K562 (cell line): Measurements from ENCODE around the gene LBHD2. TPM values are rescaled to one million over a fixed set of nuclear protein-coding genes. Genes with fewer than 3 reads are reported as not detected.

Experiments used
- ATAC-seq: fragments of 200-7000 bp; cut with Tn5 transposase; 3 replicates; pipeline ENCODE4 v1.9.1; 2020; ENCODE audit warnings: moderate library complexity
- BruUV-seq: library from RNA; stranded (reverse); fragments of 400-500 nt; replicated peaks from 2 replicates; lab custom pipeline; 2021; lab: Mats Ljungman, UMichigan
- CTCF ChIA-PET: fragments of 300-600 bp; formaldehyde crosslinking; extraction: SDS; loops from one replicate; lab custom pipeline; 2021; ENCODE audit warnings: low intra/inter-chr PET ratio; lab: Yijun Ruan, JAX
- POLR2A ChIA-PET: fragments of 300-600, 350-650 bp; sonication (Branson Sonifier 250); formaldehyde crosslinking; extraction: SDS; loops from one replicate; lab custom pipeline; 2021; ENCODE audit warnings: antibody characterized with exemption, inconsistent platforms; lab: Yijun Ruan, JAX
- DNase-seq, 4 experiments: peaks; one replicate each; pipeline versions ENCODE4 v3.0.0 to v3.0.0-alpha.2; 2011 to 2018; ENCODE audit warnings: low spot score in 3 of 4, mixed read lengths in 3 of 4; ENCODE audit errors: extremely low read depth in 1 of 4
- FAIRE-seq: peaks from 2 replicates; lab custom pipeline; 2011; peaks lifted over from hg19 to GRCh38; lab: Jason Lieb, UNC
- H2AFZ ChIP-seq: 2 replicates; pipeline ENCODE4 v1.6.0; 2011; ENCODE audit warnings: low read depth, low read length, control low read depth, inconsistent platforms
- H3K27ac ChIP-seq: fragments of 200-600 bp; 3 replicates; pipeline ENCODE4 v1.8.0; 2011; ENCODE audit warnings: low read depth, mild to moderate bottlenecking, control low read depth, inconsistent platforms, low read length, moderate library complexity, mixed read lengths; ENCODE audit errors: extremely low read depth
- H3K27me3 ChIP-seq, 2 experiments: fragments of 300-600 bp in 1 of 2; 2 replicates in 1 of 2; 3 replicates in 1 of 2; pipeline versions ENCODE4 v1.6.0 to v1.8.0; 2011; ENCODE audit warnings: inconsistent platforms in 2 of 2, low read length in 2 of 2, mild to moderate bottlenecking in 1 of 2, mixed read lengths in 1 of 2, moderate library complexity in 1 of 2; ENCODE audit not compliant: control insufficient read depth in 2 of 2, insufficient read depth in 2 of 2
- H3K36me3 ChIP-seq: fragments of 300-600 bp; 3 replicates; pipeline ENCODE4 v1.8.0; 2011; ENCODE audit warnings: mild to moderate bottlenecking, low read length, inconsistent platforms; ENCODE audit not compliant: control insufficient read depth, insufficient read depth
- H3K4me1 ChIP-seq, 2 experiments: fragments of 200-600 bp in 1 of 2; replicated peaks in 1 of 2; 2 replicates in 1 of 2; 3 replicates in 1 of 2; pipeline versions ENCODE4 v1.5.1 to v1.8.0; 2011; ENCODE audit warnings: inconsistent platforms in 2 of 2, low read length in 2 of 2, mild to moderate bottlenecking in 1 of 2, mixed read lengths in 1 of 2, moderate library complexity in 1 of 2; ENCODE audit not compliant: control insufficient read depth in 2 of 2, insufficient read depth in 2 of 2
- H3K4me2 ChIP-seq: 2 replicates; pipeline ENCODE4 v1.6.1; 2011; ENCODE audit warnings: low read length, control low read depth, inconsistent platforms, mixed read lengths; ENCODE audit not compliant: insufficient read depth
- H3K4me3 ChIP-seq: fragments of 200-600 bp; sonication (generic), shearing (Covaris generic); 2 replicates; pipeline ENCODE4 v1.5.1; 2016; ENCODE audit warnings: control low read depth, inconsistent platforms
- H3K79me2 ChIP-seq: fragments of 200-600 bp; 3 replicates; pipeline ENCODE4 v1.8.0; 2011; ENCODE audit warnings: low read length, inconsistent platforms; ENCODE audit not compliant: control insufficient read depth, insufficient read depth
- H3K9ac ChIP-seq, 2 experiments: 2 replicates each; pipeline versions ENCODE4 v1.6.0 to v1.6.1; 2011; ENCODE audit warnings: low read depth in 2 of 2, low read length in 2 of 2, control low read depth in 1 of 2, inconsistent platforms in 1 of 2, mild to moderate bottlenecking in 1 of 2, mixed read lengths in 1 of 2; ENCODE audit not compliant: insufficient read depth in 1 of 2
- H3K9me1 ChIP-seq: one replicate; pipeline ENCODE4 v1.6.0; 2011; ENCODE audit warnings: inconsistent platforms, mild to moderate bottlenecking, low read length, moderate library complexity; ENCODE audit not compliant: control insufficient read depth, insufficient read depth
- H3K9me3 ChIP-seq: replicated peaks from 2 replicates; pipeline ENCODE4 v1.5.1; 2011; ENCODE audit warnings: low read depth, low read length, inconsistent platforms; ENCODE audit not compliant: control insufficient read depth, insufficient read depth
- H4K20me1 ChIP-seq: replicated peaks from 2 replicates; pipeline ENCODE4 v1.6.1; 2011; ENCODE audit warnings: low read length, inconsistent platforms, mixed read lengths; ENCODE audit not compliant: control insufficient read depth, insufficient read depth
- ATF3 ChIP-seq, 2 experiments: fragments of 450-650 bp in 1 of 2; sonication (generic) in 1 of 2; formaldehyde crosslinking in 1 of 2; IDR thresholded peaks in 1 of 2; conservative IDR thresholded peaks in 1 of 2; 2 replicates each; pipeline versions ENCODE4 v1.6.1 to v1.8.1; 2016 to 2023; ENCODE audit warnings: mild to moderate bottlenecking in 2 of 2, moderate library complexity in 2 of 2, inconsistent platforms in 1 of 2, missing genetic modification reagents in 1 of 2
- ATF7 ChIP-seq: fragments of 450-650 bp; IDR thresholded peaks from 2 replicates; pipeline ENCODE4 v1.7.1; 2014; ENCODE audit warnings: mild to moderate bottlenecking, moderate library complexity
- CREM ChIP-seq: IDR thresholded peaks from 2 replicates; pipeline ENCODE4 v1.6.1; 2014; ENCODE audit warnings: antibody characterized with exemption, low read depth
- DPF2 ChIP-seq: fragments of 450-650 bp; IDR thresholded peaks from 2 replicates; pipeline ENCODE4 v1.6.1; 2016
- FOSL1 ChIP-seq: fragments of 200-800 bp; sonication (Bioruptor generic); conservative IDR thresholded peaks from 2 replicates; pipeline ENCODE4 v1.6.1; 2016; ENCODE audit warnings: missing genetic modification characterization, missing compliant biosample characterization
- IFI16 ChIP-seq: fragments of 250-450 bp; sonication (Bioruptor Pico); IDR thresholded peaks from 2 replicates; pipeline ENCODE4 v2.1.2; 2022; ENCODE audit warnings: mild to moderate bottlenecking, inconsistent platforms
- JUND ChIP-seq, 2 experiments: IDR thresholded peaks; 2 replicates in 1 of 2; 3 replicates in 1 of 2; pipeline ENCODE4 v1.6.1; 2011; ENCODE audit warnings: borderline replicate concordance in 2 of 2, low read depth in 2 of 2, low read length in 2 of 2, improper control_type of control experiment in 1 of 2, missing biosample characterization in 1 of 2, missing genetic modification characterization in 1 of 2, missing genetic modification reagents in 1 of 2
- MAZ ChIP-seq, 2 experiments: fragments of 450-650 bp in 1 of 2; sonication (generic) in 1 of 2; formaldehyde crosslinking; IDR thresholded peaks in 1 of 2; conservative IDR thresholded peaks in 1 of 2; 2 replicates each; pipeline versions ENCODE4 v1.4.0 to v1.5.0; 2020; ENCODE audit warnings: mild to moderate bottlenecking in 1 of 2, missing genetic modification reagents in 1 of 2
- POLR2AphosphoS5 ChIP-seq: IDR thresholded peaks from 2 replicates; pipeline ENCODE4 v1.6.1; 2011; ENCODE audit warnings: mild to moderate bottlenecking, low read depth, low read length, moderate library complexity; ENCODE audit not compliant: control insufficient read depth, insufficient read depth
- RBBP5 ChIP-seq: fragments of 200-600 bp; sonication (generic); IDR thresholded peaks from 2 replicates; pipeline ENCODE4 v1.6.1; 2012; ENCODE audit warnings: borderline replicate concordance, mild to moderate bottlenecking, low read length, control low read depth, inconsistent platforms; ENCODE audit not compliant: insufficient read depth, poor library complexity, severe bottlenecking
- RBM34 ChIP-seq: fragments of 200-400 bp; formaldehyde crosslinking; IDR thresholded peaks from 2 replicates; pipeline ENCODE4 v1.6.1; 2018; ENCODE audit warnings: low read length, borderline replicate concordance; ENCODE audit not compliant: insufficient read depth
- RCOR1 ChIP-seq, 2 experiments: IDR thresholded peaks; 2 replicates each; pipeline ENCODE4 v1.6.1; 2012; ENCODE audit warnings: low read depth in 2 of 2, low read length in 2 of 2, borderline replicate concordance in 1 of 2, improper control_type of control experiment in 1 of 2
- VEZF1 ChIP-seq: fragments of 200-800 bp; sonication (Bioruptor generic); IDR thresholded peaks from 2 replicates; pipeline ENCODE4 v1.6.1; 2017; ENCODE audit warnings: missing genetic modification characterization, missing compliant biosample characterization
- ZBTB7A ChIP-seq: IDR thresholded peaks from 2 replicates; pipeline ENCODE4 v1.6.1; 2011; ENCODE audit warnings: low read depth, mild to moderate bottlenecking, low read length, moderate library complexity, borderline replicate concordance; ENCODE audit not compliant: control insufficient read depth
- WGBS: fragments of 100-300 bp; shearing (Covaris generic); methylation state at CpG from one replicate; pipeline ENCODE4 v1.1.6; 2016; ENCODE audit warnings: low coverage, mixed read lengths; ENCODE audit not compliant: insufficient coverage; ENCODE audit errors: missing lambda C conversion rate; 5-methylcytosine and 5-hydroxymethylcytosine counted together
- in situ Hi-C: fragments of 300-500 bp; cut with MboI; formaldehyde crosslinking; loops from 4 replicates; pipeline ENCODE4 v1.15.0; 2018; ENCODE audit warnings: inconsistent platforms, mixed read lengths
- intact Hi-C: fragments of 100-400 bp; cut with micrococcal nuclease; formaldehyde crosslinking; loops from 2 replicates; pipeline ENCODE4 v1.14.2; 2022
- polyA plus RNA-seq, 8 experiments: library from polyadenylated mRNA; depleted of rRNA in 4 of 8; stranded (reverse) in 5 of 8; unstranded in 3 of 8; fragments of >200 nt; fragmentation: Nextera tagmentation in 2 of 8; fragmentation: Illumina TruSeq in 1 of 8; extraction: Ambion mirVana in 2 of 8; extraction: Trizol in 1 of 8; gene quantifications; 2 replicates each; pipeline versions ENCODE4 v1.2.1 to v1.2.3, GENCODE V29; 2011 to 2014; ENCODE audit warnings: inconsistent platforms in 1 of 8, missing spikeins in 1 of 8
- total RNA-seq, 7 experiments: library from RNA; depleted of rRNA in 6 of 7; stranded (reverse); fragments of >200 nt in 6 of 7; fragmentation: Illumina TruSeq in 2 of 7; extraction: Trizol in 2 of 7; gene quantifications; 2 replicates each; pipeline versions ENCODE4 v1.2.1 to v1.2.3, GENCODE V29; 2011 to 2021; ENCODE audit warnings: low replicate concordance in 1 of 7

Gene LBHD2
- total and polyA plus RNA-seq, 9 of the 15 experiments (the other 6 are each of a cell fraction or from before 2014, with no cell fraction given), result not detected

DNA sequence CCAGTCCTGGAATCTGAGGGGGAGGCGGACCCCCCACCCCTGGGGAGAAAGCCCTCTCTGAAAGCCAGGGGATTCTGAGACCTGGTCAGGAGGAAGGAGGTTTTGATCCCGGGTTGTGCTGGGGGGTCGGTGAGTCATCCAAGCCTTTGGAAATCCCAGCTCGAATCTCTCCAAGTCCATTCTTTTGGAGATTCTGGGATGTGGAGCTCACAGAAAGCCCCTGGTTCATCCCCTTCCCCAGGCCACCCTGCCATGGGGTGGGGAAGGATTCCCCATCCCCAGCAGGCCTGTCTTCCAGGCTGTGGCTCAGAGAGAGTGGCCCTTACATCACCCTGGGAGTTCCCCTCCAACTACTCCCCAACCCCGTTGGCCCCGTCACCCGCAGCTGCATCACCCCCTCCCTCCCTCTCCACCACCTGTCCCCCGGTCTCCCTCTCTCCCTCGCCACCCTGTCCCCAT lies 24.8 kb downstream of the LBHD2 start:
- no peaks in the 10 kb centered on the region for H3K36me3 ChIP-seq
- no TSS peak for BruUV-seq
- POLR2A ChIA-PET, result interaction anchor here (0.5 kb wide), 1 partner anchor 1073 kb away, joined by 3 read pairs; no protein-coding TSS in a partner anchor
- ATAC-seq (peak; percentile 35), DNase-seq (peak; percentile 34 to 60 (median 44)), FAIRE-seq (no peak)
- CTCF ChIA-PET, result interaction anchor here (0.6 kb wide), 1 partner anchor 31 kb away, joined by 3 read pairs; no protein-coding TSS in a partner anchor
- H3K9me1 ChIP-seq, result no peaks in the 10 kb centered on the region
- no peaks in the 10 kb centered on the region for H4K20me1 ChIP-seq
- H3K9me3 ChIP-seq, result no peaks in the 10 kb centered on the region
- peak overlapping the region; percentile 64; the same call in 1 of the 2 replicates for H3K4me2 ChIP-seq
- H3K4me1 ChIP-seq, result peaks cover 46 to 92% of the 10 kb centered on the region in 2 experiments
- in situ Hi-C loops, result loop anchor here (10.0 kb wide), 1 partner anchor 186 kb away; no protein-coding TSS in a partner anchor
- H3K9ac ChIP-seq, result peak overlapping the region; percentile 45 to 87; a peak in 3 of 4 replicates
- WGBS, result 20% methylated on average over 1 of the region's 9 CpGs
- TF ChIP-seq JUND (IDR thresholded peaks at IDR 0.05; ENCODE audit: borderline replicate concordance, low read depth, low read length) (peak; percentile 31; the same call in 1 of the 2 replicates), JUND (tag; IDR thresholded peaks at IDR 0.05; ENCODE audit: borderline replicate concordance, low read depth, low read length) (no peak), IFI16 (CRISPR knock-in tag) (no peak), ATF7 (peak; percentile 43; the same call in 1 of the 2 replicates), RCOR1 (IDR thresholded peaks at IDR 0.05; ENCODE audit: borderline replicate concordance in 1 of 2, low read depth in 2 of 2, low read length in 2 of 2) (peak in 1 of 2 experiments; percentile 18; a peak in 1 of 4 replicates), ATF3 (IDR thresholded peaks at IDR 0.05) (peak; percentile 78), ATF3 (CRISPR knock-in tag; conservative IDR thresholded peaks at IDR 0.05) (no peak), DPF2 (peak; percentile 21; the same call in 1 of the 2 replicates), RBBP5 (peak; percentile 17), RBM34 (no peak), MAZ (CRISPR knock-in tag; conservative IDR thresholded peaks at IDR 0.05 in 1 of 2, IDR thresholded peaks at IDR 0.05 in 1 of 2) (peak in 1 of 2 experiments; percentile 30; a peak in 1 of 4 replicates), POLR2AphosphoS5 (no peak), ZBTB7A (0 out of 2 replicates have a peak, but pooled peaks have one; percentile 1), FOSL1 (tag) (peak; percentile 38; the same call in 1 of the 2 replicates), CREM (0 out of 2 replicates have a peak, but pooled peaks have one; percentile 15), VEZF1 (CRISPR knock-in tag) (peak; percentile 77)
- no peak overlapping the region for H3K4me3 ChIP-seq
- H3K27me3 ChIP-seq, result no peaks in the 10 kb centered on the region
- no peak overlapping the region for H2AFZ ChIP-seq
- intact Hi-C loops, result no loop called here
- H3K79me2 ChIP-seq, result no peaks in the 10 kb centered on the region; the same call in 1 of the 3 replicates
- H3K27ac ChIP-seq, result peak overlapping the region; percentile 66
